Measurements from ENCODE around the gene ETHE1. TPM values are rescaled to one million over a fixed set of nuclear protein-coding genes. Genes with fewer than 3 reads are reported as not detected.

ETHE1 gene, protein sequence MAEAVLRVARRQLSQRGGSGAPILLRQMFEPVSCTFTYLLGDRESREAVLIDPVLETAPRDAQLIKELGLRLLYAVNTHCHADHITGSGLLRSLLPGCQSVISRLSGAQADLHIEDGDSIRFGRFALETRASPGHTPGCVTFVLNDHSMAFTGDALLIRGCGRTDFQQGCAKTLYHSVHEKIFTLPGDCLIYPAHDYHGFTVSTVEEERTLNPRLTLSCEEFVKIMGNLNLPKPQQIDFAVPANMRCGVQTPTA
- 10 to 100 TPM; 25.5 to 30.8 (median 28.3) TPM for polyA plus RNA-seq (ENCODE audit: insufficient read length in 3 of 3)
- long read RNA-seq, donor 1, transcript ETHE1-201 (7 exons, 963 nt): major isoform, 18 of 29 reads
- long read RNA-seq, donor 1, partial matches to known transcripts: 7 of 29 reads
- long read RNA-seq, donor 1, other reads (novel, unspliced or antisense): 0 of 29 reads
- long read RNA-seq, donor 2, transcript ETHE1-201 (7 exons, 963 nt): major isoform, 16 of 28 reads
- long read RNA-seq, donor 2, partial matches to known transcripts: 7 of 28 reads
- long read RNA-seq, donor 2, other reads (novel, unspliced or antisense): 0 of 28 reads
- long read RNA-seq, donor 3, transcript ETHE1-201 (7 exons, 963 nt): major isoform, 15 of 18 reads
- long read RNA-seq, donor 3, partial matches to known transcripts: 0 of 18 reads
- long read RNA-seq, donor 3, other reads (novel, unspliced or antisense): 0 of 18 reads
- long read RNA-seq, donor 4, transcript ETHE1-201 (7 exons, 963 nt): major isoform, 23 of 35 reads
- long read RNA-seq, donor 4, transcript ETHE1-202 (6 exons, 702 nt): minor isoform, 6 of 35 reads
- long read RNA-seq, donor 4, partial matches to known transcripts: 6 of 35 reads
- long read RNA-seq, donor 4, other reads (novel, unspliced or antisense): 0 of 35 reads
- long read RNA-seq, donor 5, transcript ETHE1-202 (6 exons, 702 nt): major isoform, 5 of 11 reads
- long read RNA-seq, donor 5, partial matches to known transcripts: 0 of 11 reads
- long read RNA-seq, donor 5, other reads (novel, unspliced or antisense): 0 of 11 reads
- long read RNA-seq, donor 6, transcript ETHE1-201 (7 exons, 963 nt): major isoform, 9 of 18 reads
- long read RNA-seq, donor 6, partial matches to known transcripts: 9 of 18 reads
- long read RNA-seq, donor 6, other reads (novel, unspliced or antisense): 0 of 18 reads
- long read RNA-seq, donor 7, transcript ETHE1-201 (7 exons, 963 nt): major isoform, 19 of 29 reads
- long read RNA-seq, donor 7, partial matches to known transcripts: 9 of 29 reads
- long read RNA-seq, donor 7, other reads (novel, unspliced or antisense): 0 of 29 reads
- long read RNA-seq, donor 8, transcript ETHE1-201 (7 exons, 963 nt): major isoform, 12 of 15 reads
- long read RNA-seq, donor 8, partial matches to known transcripts: 0 of 15 reads
- long read RNA-seq, donor 8, other reads (novel, unspliced or antisense): 0 of 15 reads
- long read RNA-seq, donor 9, transcript ETHE1-201 (7 exons, 963 nt): major isoform, 16 of 32 reads
- long read RNA-seq, donor 9, partial matches to known transcripts: 12 of 32 reads
- long read RNA-seq, donor 9, other reads (novel, unspliced or antisense): 0 of 32 reads
- long read RNA-seq, donor 10, transcript ETHE1-201 (7 exons, 963 nt): major isoform, 9 of 18 reads
- long read RNA-seq, donor 10, partial matches to known transcripts: 5 of 18 reads
- long read RNA-seq, donor 10, other reads (novel, unspliced or antisense): 0 of 18 reads
- long read RNA-seq, donor 11, transcript ETHE1-202 (6 exons, 702 nt): major isoform, 5 of 11 reads
- long read RNA-seq, donor 11, transcript ETHE1-201 (7 exons, 963 nt): major isoform, 5 of 11 reads
- long read RNA-seq, donor 11, partial matches to known transcripts: 0 of 11 reads
- long read RNA-seq, donor 11, other reads (novel, unspliced or antisense): 0 of 11 reads
- long read RNA-seq, donor 12, transcript ETHE1-201 (7 exons, 963 nt): major isoform, 22 of 41 reads
- long read RNA-seq, donor 12, partial matches to known transcripts: 15 of 41 reads
- long read RNA-seq, donor 12, other reads (novel, unspliced or antisense): 0 of 41 reads
- long read RNA-seq, donor 13, transcript ETHE1-201 (7 exons, 963 nt): major isoform, 8 of 11 reads
- long read RNA-seq, donor 13, partial matches to known transcripts: 0 of 11 reads
- long read RNA-seq, donor 13, other reads (novel, unspliced or antisense): 0 of 11 reads
- long read RNA-seq, donor 14: 0 reads
- long read RNA-seq, donor 15, transcript ETHE1-201 (7 exons, 963 nt): major isoform, 32 of 60 reads
- long read RNA-seq, donor 15, transcript ETHE1-202 (6 exons, 702 nt): minor isoform, 6 of 60 reads
- long read RNA-seq, donor 15, partial matches to known transcripts: 22 of 60 reads
- long read RNA-seq, donor 15, other reads (novel, unspliced or antisense): 0 of 60 reads
- long read RNA-seq, donor 16, transcript ETHE1-201 (7 exons, 963 nt): major isoform, 20 of 30 reads
- long read RNA-seq, donor 16, transcript ETHE1-202 (6 exons, 702 nt): minor isoform, 5 of 30 reads
- long read RNA-seq, donor 16, partial matches to known transcripts: 5 of 30 reads
- long read RNA-seq, donor 16, other reads (novel, unspliced or antisense): 0 of 30 reads

DNA sequence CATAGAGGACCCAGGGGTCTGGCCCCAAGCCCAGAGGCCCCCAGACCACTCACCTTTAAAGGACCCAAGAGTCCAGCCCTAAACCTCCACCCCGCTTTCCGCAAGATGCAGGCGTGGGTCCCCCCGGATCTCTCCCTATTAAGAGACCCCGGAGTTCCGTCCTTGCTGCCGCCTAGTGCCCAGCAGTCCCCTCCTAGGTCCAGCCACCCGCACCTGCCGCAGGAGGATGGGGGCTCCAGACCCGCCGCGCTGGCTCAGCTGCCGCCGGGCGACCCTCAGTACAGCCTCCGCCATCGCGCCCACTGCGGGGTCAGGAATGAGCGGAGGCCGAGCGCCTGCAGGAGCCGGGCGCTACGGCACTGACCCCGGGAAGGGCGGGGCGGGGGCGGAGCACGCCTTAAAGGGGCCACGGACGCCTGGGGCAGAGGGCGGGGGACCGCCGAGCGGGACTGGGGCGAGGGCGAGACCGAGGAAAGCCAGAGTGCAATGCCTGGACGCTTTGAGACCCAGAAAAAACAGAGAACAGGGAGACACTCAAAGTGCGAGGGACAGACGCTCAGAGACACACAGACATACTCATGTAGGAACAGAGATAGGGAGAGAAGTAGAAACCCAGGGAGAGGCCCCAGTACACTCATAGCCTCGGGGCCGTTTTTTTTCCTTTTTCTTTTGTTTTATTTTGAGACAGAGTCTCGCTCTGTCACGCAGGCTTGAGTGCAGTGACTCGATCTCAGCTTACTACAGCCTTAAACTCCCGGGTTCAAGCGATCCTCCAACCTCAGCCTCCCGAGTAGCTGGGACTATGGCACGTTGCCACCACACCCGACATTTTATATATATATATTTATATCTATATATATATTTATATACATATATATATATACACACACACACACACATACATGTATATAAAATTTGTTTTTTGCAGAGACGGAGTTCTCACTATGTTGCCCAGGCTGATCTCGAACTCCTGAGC is at the start of gene ETHE1:
TSS of gene ETHE1 (minus strand) at position 318 of the 976 bp plus-strand sequence. CDS start at position 294, 24 bp downstream.
- DNase-seq: peak; percentile 60

DNA sequence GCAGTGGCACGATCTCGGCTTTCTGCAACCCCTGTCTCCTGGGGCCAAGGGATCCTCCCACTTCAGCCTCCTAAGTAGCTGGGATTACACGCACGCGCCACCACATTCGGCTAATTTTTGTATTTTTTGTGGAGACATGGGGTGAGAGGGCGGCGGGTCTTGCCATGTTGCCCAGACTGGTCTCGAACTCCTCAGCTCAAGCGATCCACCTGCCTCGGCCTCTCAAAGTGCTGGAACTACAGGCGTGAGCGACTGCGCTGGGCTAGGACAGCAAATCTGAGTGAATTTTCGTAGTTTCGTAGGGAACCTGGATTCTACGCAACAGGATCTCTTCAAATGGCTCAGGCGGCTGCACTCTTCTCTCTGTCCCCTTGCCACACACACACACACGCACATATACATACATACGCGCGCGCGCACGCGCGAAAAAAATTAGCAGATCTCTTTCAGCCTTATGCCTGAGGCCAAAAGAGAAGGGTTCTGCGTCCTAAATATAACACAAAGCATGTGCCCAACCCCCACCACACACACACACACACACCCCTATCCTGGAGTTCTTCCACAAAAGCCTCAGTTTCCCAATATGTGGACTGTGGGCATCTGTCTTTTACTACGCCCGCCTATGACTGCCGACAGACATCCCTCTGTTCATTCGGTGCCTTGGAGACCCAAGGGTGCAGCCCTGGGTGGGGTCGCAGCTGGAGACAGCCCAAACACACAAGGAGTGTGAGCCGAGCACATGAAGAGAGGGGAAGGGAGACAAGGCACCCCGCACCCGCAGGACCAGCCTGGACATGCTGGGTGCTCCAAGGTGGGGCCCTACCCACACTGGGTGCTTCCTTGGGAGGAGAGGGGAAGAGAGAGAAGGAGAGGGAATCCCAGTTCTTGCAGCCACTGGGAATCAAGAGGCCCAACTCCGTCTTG is 49.2 kb upstream of the ETHE1 start:
- DNase-seq: no peak

DNA sequence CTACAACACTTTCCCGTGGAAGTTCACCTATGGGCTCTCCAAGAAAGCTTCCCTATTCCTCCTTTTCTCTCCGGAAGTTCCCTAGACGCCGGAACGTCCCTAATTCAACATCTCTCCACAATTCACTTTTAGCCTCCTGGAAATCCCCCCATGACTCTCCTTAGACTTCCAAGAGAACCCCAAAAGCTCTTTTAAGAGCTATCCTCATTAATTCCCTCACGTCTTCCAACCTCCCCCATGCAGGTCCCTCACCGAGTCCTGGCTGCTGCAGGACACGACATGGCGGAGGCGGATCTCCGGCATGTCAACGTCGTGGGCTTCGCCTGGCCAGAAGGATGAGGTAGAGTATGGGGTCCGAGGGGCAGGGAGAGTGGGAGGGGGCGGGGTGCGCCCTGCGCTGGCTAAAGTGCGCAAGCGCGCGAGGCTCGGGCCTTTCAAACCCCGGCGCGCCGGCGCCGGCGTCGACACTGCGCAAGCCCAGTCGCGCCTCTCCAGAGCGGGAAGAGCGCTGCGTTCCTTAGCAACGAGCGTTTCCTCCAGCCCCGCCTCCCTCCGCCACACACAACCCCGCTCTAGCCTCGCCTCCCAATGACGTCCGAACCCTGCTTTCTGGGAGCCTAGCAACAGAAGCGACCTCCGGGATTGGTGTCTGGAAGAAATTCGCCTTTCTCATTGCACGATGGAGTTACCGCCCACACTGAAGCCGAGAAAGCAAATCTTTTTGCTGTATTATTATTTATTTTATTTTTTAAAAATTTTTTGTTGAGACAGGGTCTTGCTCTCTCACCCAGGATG is 48.4 kb upstream of the ETHE1 start, which contains the start of the genes PINLYP and XRCC1:
TSS of gene PINLYP (plus strand) at position 646 of the 795 bp plus-strand sequence. CDS start 1,391 bp downstream, outside the sequence.
TSS of gene XRCC1 (minus strand) at position 372 of the 795 bp plus-strand sequence. CDS start at position 303, 69 bp downstream.
- DNase-seq: peak; percentile 99

DNA sequence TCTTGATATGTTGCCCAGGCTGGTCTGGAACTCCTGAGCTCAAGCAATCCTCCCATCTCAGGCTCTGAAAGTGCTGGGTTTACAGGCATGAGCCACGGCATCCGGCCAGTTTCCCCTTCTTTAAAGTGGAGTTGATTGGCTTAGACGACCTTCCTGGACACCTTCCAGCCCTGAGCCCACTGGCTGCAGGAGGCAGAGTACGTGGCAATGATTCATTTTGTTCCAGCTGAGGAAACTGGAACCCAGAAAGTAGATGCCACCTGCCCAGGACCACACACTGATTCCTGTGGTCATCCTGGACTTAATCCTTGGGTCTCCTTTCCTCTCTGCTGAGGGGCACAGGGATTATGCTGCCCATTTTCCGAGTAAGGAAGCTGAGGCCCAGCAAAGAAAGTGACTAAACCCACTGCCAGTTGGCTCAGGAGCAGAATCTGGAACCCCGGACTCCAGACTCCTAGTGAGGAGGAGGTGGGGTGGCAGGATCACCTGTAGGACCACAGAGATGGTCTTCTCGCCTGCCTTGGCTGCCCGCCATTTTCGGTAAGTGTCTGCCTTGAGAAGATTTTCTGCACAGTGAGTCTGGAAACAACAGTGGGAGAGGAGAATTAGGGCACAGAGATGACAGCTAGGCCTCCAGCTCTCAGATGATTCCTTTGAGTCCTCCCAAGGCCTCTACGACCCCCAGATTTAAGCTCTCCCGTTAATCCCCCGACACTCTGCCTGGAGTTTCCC is 47.6 kb upstream of the ETHE1 start:
- DNase-seq: no peak

DNA sequence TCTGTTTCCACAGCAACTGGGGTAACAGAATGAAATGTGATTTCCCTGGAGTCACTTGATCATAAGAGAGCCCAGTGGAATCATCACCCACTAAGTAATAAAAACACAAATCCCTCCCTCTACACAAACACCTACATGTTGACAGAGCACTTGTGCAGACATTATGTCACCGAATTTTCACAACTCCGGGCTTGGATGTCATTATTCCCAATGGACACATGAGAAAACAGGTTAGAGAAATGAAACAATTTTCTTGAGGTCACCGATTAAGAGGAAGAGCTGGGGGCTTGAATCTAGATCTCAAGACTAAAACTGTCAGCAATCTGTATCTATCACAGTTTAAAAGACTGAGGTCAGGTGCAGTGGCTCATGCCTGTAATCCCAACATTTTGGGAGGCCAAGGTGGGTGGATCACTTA is 45.2 kb upstream of the ETHE1 start:
- DNase-seq: no peak

DNA sequence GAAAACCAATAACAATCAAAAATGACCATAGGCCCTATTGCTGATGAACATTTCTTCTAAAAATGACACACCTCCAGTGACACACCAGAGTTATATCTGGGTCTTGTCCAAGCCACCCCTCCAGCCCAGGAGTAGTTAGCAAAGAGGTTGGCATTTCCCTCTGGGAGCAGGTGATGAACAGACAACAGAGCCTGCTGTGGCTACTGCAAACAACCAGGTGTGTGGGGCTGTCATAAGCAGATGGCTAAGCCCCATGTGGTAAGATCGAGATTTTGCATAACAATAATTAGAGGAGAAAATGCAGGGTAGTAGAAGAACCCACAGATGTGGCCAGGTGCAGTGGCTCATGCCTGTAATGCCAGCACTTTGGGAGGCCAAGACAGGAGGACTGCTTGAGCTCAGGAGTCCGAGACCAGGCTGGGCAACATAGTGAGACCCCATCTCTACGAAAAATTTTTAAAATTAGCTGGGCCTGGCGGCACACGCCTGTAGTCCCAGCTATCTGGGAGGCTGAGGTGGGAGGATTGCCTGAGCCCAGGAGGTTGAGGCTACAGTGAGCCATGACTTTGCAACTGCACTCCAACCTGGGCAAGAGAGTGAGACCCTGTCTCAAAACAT is 43.3 kb upstream of the ETHE1 start:
- DNase-seq: no peak

DNA sequence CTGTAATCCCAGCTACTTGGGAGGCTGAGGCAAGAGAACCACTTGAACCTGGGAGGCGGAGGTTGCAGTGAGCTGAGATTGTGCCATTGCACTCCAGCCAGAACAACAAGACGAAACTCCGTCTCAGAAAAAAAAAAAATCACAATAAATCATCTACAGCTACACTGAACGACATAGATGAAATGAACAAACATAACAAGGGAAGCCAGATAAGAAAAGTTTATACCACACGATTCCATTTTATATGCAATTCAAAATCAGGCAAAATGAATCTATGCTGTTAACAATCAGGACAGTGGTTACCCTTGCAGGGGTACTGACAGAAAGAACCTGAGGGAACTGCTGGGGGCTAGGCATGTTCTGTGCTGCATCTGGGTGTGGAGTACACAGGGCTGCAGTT is 42.7 kb upstream of the ETHE1 start:
- DNase-seq: no peak

DNA sequence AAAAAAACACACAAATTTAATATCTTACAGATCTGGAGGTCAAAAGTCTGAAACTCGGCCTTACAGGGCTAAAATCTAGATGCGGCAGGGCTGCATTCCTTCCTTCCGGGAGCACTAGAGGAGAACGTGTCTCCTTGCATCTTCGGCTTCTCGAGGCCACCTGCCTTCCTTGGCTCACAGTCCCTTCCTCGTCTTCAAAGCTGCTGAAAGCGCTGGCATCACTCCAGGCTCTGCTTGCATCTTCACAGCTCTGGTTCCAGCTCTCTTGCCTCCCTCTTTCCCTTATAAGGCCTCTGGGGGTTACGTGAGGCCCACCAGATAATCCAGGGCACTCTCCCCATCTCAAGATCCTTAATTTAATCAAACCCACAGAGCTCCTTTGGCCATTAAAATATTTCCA is 37.8 kb upstream of the ETHE1 start:
- no peak for DNase-seq

DNA sequence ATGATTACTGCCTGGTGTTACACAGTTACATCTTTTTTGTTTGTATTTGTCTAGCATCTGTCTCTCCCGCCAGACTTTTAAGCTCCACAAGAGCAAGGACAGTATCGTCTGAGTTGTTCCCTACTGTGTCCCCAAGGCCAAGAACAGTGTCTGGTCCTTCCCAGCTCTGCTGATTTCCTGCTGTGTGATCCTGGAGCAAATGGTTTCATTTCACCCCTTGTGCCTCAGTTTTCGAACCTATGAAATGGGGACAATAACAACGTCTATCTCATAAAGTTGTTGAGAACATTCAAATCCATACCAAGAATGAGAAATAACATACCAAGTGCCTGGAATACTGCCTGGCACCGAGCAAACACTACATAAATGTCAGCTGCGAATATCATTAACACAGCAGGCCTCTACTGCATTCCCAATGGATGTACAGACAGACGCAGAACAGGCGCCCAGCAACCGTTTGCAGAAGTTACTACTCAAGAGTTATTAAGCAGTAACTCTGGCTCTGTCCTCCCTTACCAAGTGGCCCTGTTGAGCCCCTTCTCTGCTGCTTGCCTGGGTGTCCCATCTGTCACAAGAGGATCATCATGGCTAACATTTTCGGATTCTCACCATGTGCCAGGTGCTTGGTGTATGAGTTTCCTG is 36.9 kb upstream of the ETHE1 start:
- DNase-seq: no peak

DNA sequence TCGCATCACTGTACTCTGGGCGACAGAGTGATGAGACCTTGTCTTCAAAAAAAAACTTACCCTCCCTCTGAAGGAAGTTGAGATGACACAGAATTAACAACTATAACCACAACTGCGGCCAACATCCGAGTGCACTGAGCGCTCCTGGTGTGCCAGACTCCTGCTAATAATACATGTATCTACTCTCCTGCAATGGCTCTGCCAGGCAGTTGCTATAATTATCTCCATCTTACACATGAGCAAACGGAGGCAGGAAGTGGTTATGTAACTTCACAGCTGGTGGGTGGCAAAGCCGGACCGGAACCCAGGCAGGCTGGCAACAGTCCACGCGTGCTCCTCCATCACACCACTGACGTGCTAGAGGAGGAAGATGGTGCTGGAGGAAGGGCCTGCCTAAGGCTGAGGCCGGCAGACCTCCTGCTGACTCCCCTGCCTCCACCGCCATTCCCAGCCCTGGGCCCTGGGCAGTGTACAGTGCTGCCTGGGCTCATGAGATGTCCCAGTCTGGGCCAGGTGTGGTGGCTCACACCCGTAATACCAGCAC is 35.8 kb upstream of the ETHE1 start:
- no peak for DNase-seq

DNA sequence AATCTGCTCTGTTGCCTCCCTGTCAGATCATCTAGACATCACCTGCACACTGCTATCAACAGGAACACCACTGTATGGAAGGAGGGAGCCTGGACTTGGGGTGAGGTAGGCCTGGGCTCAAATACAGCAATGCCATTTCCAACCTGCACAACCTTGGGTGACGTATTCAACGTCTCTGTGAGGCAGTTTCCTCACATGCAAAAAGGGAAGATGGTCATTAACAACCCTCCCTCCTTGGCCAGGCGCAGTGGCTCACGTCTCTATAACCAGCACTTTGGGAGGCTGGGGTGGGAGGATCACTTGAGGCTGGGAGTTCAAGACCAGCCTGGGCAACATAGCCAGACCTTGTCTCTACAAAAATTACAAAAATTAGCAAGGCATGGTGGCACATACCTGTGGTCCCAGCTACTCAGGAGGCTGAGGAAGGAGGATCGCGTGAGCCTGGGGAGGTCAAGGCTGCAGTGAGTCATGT is 35.3 kb upstream of the ETHE1 start:
- no peak for DNase-seq

DNA sequence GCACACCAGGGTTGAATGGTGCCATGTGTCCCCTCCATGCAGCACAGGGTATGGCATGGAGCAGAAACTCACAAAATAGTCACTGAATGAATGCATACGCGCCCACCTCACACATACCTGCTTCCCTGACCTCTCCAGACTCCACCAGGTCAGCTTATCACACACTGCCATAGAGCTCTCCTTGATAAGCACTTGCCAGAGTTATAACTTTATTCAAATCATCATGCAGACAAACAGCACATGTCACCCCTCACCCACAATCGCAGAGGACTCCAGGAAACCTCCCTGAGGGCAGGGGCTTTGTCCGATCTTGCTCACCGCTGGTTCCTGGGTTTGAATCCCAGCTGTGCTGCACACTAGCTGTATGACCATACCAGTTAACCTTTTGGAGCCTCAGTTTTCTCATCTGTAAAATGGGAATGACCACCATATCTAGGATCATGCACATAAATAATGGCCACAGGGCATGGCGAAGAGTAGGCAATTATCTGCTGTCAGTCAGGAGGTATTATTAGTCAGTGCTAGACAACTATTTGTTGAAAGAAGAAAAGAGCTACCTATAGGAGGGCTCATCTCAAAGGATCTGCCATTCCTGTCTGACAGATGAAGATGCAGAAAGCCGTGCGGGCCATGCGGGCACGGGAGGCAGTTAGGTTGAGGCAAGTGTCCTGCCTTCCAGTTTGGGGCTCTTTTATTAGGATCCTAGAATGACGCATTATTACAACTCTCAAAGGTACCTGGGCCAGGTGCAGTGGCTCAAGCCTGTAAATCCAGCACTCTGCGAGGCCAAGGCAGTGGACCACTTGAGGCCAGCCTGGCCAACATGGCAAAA is 34.4 kb upstream of the ETHE1 start:
- no peak for DNase-seq
